Spleen (tissue), 11 donors: ENCODE data around the gene KRTAP9-6. TPM values are rescaled to one million over a fixed set of nuclear protein-coding genes. Genes with fewer than 3 reads are reported as not detected.

Experiments
- DNase-seq: peaks from one replicate; pipeline ENCODE4 v3.0.0-alpha.2; 2020
- H3K27ac ChIP-seq, 8 donors: fragments of 200-600 bp; sonication (generic) in 7 of 8; 1 replicate in 4 of 8; 2 replicates in 4 of 8; pipeline versions ENCODE4 v1.5.0 to v1.8.0; 2016 to 2021; ENCODE audit warnings: inconsistent platforms in 4 of 8, mild to moderate bottlenecking in 4 of 8, moderate library complexity in 1 of 8
- H3K27me3 ChIP-seq, 7 donors: fragments of 200-600 bp; sonication (generic) in 6 of 7; replicated peaks in 1 of 7; 1 replicate in 4 of 7; 2 replicates in 3 of 7; pipeline versions ENCODE4 v1.5.0 to v1.8.0; 2016 to 2021; ENCODE audit warnings: inconsistent platforms in 3 of 7, mild to moderate bottlenecking in 1 of 7
- H3K36me3 ChIP-seq, 6 donors: fragments of 200-600 bp; sonication (generic) in 5 of 6; 1 replicate in 4 of 6; 2 replicates in 2 of 6; pipeline versions ENCODE4 v1.5.0 to v1.8.0; 2016 to 2021; ENCODE audit warnings: inconsistent platforms in 2 of 6
- H3K4me1 ChIP-seq, 6 donors: fragments of 200-600 bp; sonication (generic) in 5 of 6; 1 replicate in 3 of 6; 2 replicates in 3 of 6; pipeline versions ENCODE4 v1.5.0 to v1.8.0; 2016 to 2021; ENCODE audit warnings: inconsistent platforms in 3 of 6
- H3K4me3 ChIP-seq, 8 donors: fragments of 200-600 bp; sonication (generic) in 7 of 8; 1 replicate in 4 of 8; 2 replicates in 4 of 8; pipeline versions ENCODE4 v1.5.0 to v1.8.0; 2016 to 2021; ENCODE audit warnings: inconsistent platforms in 4 of 8, mild to moderate bottlenecking in 4 of 8, moderate library complexity in 2 of 8
- H3K9me3 ChIP-seq, 8 donors: fragments of 200-600 bp; sonication (generic) in 7 of 8; 1 replicate in 4 of 8; 2 replicates in 4 of 8; pipeline versions ENCODE4 v1.5.0 to v1.8.0; 2016 to 2021; ENCODE audit warnings: inconsistent platforms in 4 of 8
- POLR2A ChIP-seq, 3 donors: fragments of 450-650 bp; IDR thresholded peaks; one replicate each; pipeline ENCODE4 v1.5.1; 2017; ENCODE audit warnings: antibody characterized with exemption in 3 of 3, mild to moderate bottlenecking in 1 of 3
- POLR2AphosphoS5 ChIP-seq, 3 donors: sonication (generic); formaldehyde crosslinking; IDR thresholded peaks; one replicate each; pipeline ENCODE4 v1.5.1; 2017; ENCODE audit warnings: antibody characterized with exemption in 3 of 3
- WGBS, 5 donors: extraction: QIAGEN DNeasy Blood & Tissue Kit in 3 of 5; methylation state at CpG; one replicate each; pipeline versions ENCODE4 v1.1.5 to v1.1.7; 2013 to 2018; 5-methylcytosine and 5-hydroxymethylcytosine counted together
- intact Hi-C: fragments of 100-400 bp; cut with DNase I; formaldehyde crosslinking; loops from one replicate; pipeline ENCODE4 v1.15.0; 2023; ENCODE audit warnings: low total_unique reads
- polyA plus RNA-seq, 3 donors: library from polyadenylated mRNA; stranded (reverse); fragments of 200-250 nt; gene quantifications; one replicate each; pipeline ENCODE4 v1.2.1, GENCODE V29; 2013
- total RNA-seq, 7 donors: library from RNA; depleted of rRNA in 3 of 7; stranded (reverse); fragments of >200 nt in 3 of 7; fragmentation: NEBNext Ultra II Directional in 4 of 7; extraction: Animal tissue kit (Norgen Biotek cat#: 25700) in 4 of 7; gene quantifications; one replicate each; pipeline versions ENCODE4 v1.1.0 to v1.2.1, GENCODE V29; 2016 to 2021
- TF ChIP-seq, protein P1 (sequence below), 11 experiments: fragments of 200-600 bp in 7 of 11; fragments of 450-650 bp in 4 of 11; sonication (generic) in 4 of 11; IDR thresholded peaks in 8 of 11; conservative IDR thresholded peaks in 3 of 11; 1 replicate in 7 of 11; 2 replicates in 4 of 11; pipeline versions ENCODE4 v1.4.0 to v1.8.0; 2016 to 2021; ENCODE audit warnings: antibody characterized with exemption in 11 of 11, inconsistent platforms in 4 of 11, mild to moderate bottlenecking in 1 of 11
- donor health status: healthy with polysubstance abuse.
- donor health status: DM: no; HTN: no; CAD: no; lungs with moderate emphysema.
- donor health status: DM: no; HTN: no; CAD: no.
- donor health status: Bipolar disorder and iron deficiency.
- donor health status: healthy.
- donor health status: DM: no; HTN: no; CAD: no.
- donor health status: DM: yes; HTN: yes; CAD: no.

Gene KRTAP9-6
- total and polyA plus RNA-seq, 10 donors = not detected

DNA sequence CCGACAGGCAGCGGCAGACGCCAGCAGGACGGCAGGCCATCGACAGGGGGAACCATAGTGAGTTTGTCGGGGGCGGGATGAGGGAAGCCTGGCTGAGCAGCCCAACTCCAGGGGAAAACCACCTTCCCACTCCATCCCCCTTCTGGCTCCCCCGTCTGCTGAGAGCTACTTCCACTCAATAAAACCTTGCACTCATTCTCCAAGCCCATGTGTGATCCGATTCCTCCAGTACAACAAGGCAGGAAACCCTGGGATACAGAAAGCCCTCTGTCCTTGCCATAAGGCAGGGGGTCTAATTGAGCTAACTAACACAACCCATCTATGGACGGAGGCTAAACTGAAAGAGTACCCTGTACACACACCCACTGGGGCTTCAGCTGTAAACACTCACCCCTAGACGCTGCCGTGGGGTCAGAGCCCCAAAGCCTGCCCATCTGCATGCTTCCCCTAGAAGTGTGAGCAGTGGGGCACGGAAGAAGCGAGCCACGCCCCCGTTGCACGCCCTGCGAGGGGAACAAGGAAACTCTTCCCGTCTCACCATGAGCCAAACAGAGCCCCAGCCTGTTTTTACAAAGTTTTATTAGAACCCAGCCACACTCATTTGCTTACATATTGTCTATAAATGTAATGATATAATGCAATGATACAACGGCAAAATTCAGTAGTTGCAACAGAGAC, 33.4 kb downstream of the KRTAP9-6 start:
- Histone ChIP-seq H3K27ac (no peak overlapping the region), H3K4me3 (no peak overlapping the region), H3K27me3 (no peaks in the 10 kb centered on the region), H3K9me3 (peaks cover 0 to 2% (median 0%) of the 10 kb centered on the region in 8 donors), H3K36me3 (no peaks in the 10 kb centered on the region), H3K4me1 (peaks cover 0 to 15% (median 8%) of the 10 kb centered on the region in 6 donors)
- no peak for TF ChIP-seq POLR2A (IDR thresholded peaks at IDR 0.05)
- TF ChIP-seq, protein P1, sequence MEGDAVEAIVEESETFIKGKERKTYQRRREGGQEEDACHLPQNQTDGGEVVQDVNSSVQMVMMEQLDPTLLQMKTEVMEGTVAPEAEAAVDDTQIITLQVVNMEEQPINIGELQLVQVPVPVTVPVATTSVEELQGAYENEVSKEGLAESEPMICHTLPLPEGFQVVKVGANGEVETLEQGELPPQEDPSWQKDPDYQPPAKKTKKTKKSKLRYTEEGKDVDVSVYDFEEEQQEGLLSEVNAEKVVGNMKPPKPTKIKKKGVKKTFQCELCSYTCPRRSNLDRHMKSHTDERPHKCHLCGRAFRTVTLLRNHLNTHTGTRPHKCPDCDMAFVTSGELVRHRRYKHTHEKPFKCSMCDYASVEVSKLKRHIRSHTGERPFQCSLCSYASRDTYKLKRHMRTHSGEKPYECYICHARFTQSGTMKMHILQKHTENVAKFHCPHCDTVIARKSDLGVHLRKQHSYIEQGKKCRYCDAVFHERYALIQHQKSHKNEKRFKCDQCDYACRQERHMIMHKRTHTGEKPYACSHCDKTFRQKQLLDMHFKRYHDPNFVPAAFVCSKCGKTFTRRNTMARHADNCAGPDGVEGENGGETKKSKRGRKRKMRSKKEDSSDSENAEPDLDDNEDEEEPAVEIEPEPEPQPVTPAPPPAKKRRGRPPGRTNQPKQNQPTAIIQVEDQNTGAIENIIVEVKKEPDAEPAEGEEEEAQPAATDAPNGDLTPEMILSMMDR (IDR thresholded peaks at IDR 0.05 in 8 of 11, conservative IDR thresholded peaks at IDR 0.05 in 3 of 11) = no peak
- TF ChIP-seq POLR2AphosphoS5 (IDR thresholded peaks at IDR 0.05) = no peak
- intact Hi-C loops = no loop called here
- DNase-seq = no peak
- WGBS, 5 donors = 84 to 90% (median 89%) methylated on average over 19 to 20 of the region's 20 CpGs

DNA sequence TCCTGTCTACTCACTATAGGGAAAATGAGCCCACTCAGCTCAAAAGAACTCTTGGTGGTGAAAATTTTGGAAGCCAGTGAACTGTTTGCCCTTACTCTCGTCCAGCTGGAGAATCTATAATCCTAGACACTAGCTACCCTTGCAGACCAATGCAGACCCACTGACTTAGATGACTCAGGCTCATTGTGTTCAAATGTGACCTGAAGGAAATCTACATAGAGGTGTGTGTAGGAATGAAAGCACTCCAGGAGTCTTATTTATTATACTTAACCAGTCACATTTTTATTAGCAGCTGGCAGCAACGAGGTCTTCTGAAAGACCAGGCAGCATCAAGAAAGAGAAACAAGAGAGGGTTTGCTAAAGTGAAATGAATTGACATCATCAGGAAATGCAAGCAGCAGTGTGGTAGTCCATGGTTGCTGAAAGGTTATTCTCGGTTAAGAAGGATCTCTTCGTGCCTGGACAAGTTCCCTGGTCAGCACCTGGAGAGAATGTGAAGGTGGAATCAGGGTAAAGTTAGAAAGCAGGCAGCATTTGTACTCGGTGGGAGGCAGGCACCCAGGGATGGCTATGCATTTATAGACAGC, 36.1 kb downstream of the KRTAP9-6 start:
- Histone ChIP-seq H3K27me3 (no peaks in the 10 kb centered on the region), H3K9me3 (no peaks in the 10 kb centered on the region), H3K4me1 (peaks cover 0 to 16% (median 9%) of the 10 kb centered on the region in 6 donors), H3K36me3 (no peaks in the 10 kb centered on the region), H3K4me3 (no peak overlapping the region), H3K27ac (no peak overlapping the region)
- intact Hi-C loops = no loop called here
- no peak for DNase-seq
- TF ChIP-seq, protein P1 (IDR thresholded peaks at IDR 0.05 in 8 of 11, conservative IDR thresholded peaks at IDR 0.05 in 3 of 11) = no peak
- no peak for TF ChIP-seq POLR2AphosphoS5 (IDR thresholded peaks at IDR 0.05)
- no peak for TF ChIP-seq POLR2A (IDR thresholded peaks at IDR 0.05)
- WGBS, 5 donors = 60 to 72% (median 66%) methylated on average over 5 of the region's 5 CpGs

DNA sequence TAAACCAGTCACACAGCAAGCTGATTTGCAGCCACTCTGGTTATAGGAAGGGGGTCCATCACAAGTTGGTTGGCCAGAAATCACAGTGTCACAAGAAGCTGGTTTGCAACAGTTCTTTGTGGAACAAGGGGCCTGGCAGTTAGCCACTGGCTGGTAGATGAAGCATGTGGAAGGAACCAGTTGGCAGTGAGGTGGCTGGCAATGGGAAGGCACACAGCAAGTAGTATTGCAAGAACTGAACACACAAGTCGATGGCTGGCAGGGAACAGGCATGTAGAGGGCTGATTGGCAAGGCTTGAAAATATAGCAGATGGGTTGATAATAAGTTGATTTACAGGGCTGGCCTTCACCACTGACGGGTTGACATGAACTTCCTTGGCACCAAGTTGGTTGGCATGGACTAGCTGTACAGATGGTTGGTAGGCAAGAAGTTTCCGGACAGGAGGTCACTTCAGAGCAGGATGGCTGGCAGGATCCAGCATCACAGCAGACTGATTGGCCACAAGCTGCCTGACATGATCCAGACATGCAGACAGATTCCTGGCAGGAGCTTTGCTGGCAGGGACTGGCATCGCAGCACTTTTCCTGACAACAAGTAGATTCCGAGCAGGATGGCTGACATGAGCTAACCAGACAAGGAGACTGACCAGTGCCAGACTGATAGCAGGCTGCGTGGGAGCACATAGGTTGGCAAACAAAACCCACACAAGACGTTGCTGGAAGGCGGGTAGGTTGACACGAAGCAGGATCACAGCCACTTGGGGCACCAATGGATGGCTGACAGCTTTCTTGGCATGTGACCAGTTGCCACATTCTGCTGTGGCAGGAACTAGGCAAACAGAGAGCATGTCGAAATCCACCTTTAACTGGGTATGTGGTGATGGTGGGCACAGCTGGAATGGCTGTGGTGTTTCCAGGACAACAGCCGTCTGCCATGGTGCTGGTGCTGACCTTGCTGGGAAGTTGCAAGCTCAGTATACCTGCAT, 37.0 kb downstream of the KRTAP9-6 start, which contains the start of gene KRTAP29-1:
TSS of gene KRTAP29-1 (minus strand) at position 936 of the 986 bp plus-strand sequence. CDS start at position 936, 0 bp downstream.
- no peak within 1 kb of the TSS for H3K4me3 ChIP-seq
- 53 to 73% (median 64%) methylated on average over 9 to 11 of the region's 11 CpGs for WGBS, 5 donors
- H3K27ac ChIP-seq = no peak within 1 kb of the TSS
- H3K36me3 ChIP-seq = no peaks in the 10 kb centered on the region
- no peaks in the 10 kb centered on the region for H3K9me3 ChIP-seq
- no peak for DNase-seq
- no peaks in the 10 kb centered on the region for H3K27me3 ChIP-seq
- TF ChIP-seq POLR2A (IDR thresholded peaks at IDR 0.05) (no peak), POLR2AphosphoS5 (IDR thresholded peaks at IDR 0.05) (peak in 1 of 3 donors; percentile 8)
- TF ChIP-seq, protein P1 (IDR thresholded peaks at IDR 0.05 in 8 of 11, conservative IDR thresholded peaks at IDR 0.05 in 3 of 11) = no peak
- peaks cover 0 to 18% (median 9%) of the 10 kb centered on the region in 6 donors for H3K4me1 ChIP-seq
- intact Hi-C loops = no loop called here
